Calu3 (cell line): ENCODE data around the gene MLIP. TPM values are rescaled to one million over a fixed set of nuclear protein-coding genes. Genes with fewer than 3 reads are reported as not detected.

Experiments
- BruUV-seq: library from RNA; stranded (reverse); fragments of 400-500 nt; replicated peaks from 2 replicates; lab custom pipeline; 2021; lab: Mats Ljungman, UMichigan
- CTCF ChIA-PET: fragments of 300-600 bp; sonication (Branson Sonifier 250); formaldehyde crosslinking; loops from one replicate; lab custom pipeline; 2022; ENCODE audit warnings: antibody characterized with exemption; lab: Charles Lee
- DNase-seq: peaks from one replicate; pipeline ENCODE4 v3.0.0; 2022
- H3K27ac Mint-ChIP-seq: one replicate; pipeline ENCODE4 v1.8.0; 2022; ENCODE audit warnings: mixed read lengths; ENCODE audit not compliant: unreplicated experiment
- H3K27me3 Mint-ChIP-seq: one replicate; pipeline ENCODE4 v1.8.0; 2022; ENCODE audit warnings: mixed read lengths; ENCODE audit not compliant: unreplicated experiment
- H3K36me3 Mint-ChIP-seq: one replicate; pipeline ENCODE4 v1.8.0; 2022; ENCODE audit warnings: mild to moderate bottlenecking, moderate library complexity, mixed read lengths; ENCODE audit not compliant: insufficient read depth, unreplicated experiment
- H3K4me1 Mint-ChIP-seq: one replicate; pipeline ENCODE4 v1.8.0; 2022; ENCODE audit warnings: mild to moderate bottlenecking, low read depth, mixed read lengths; ENCODE audit not compliant: unreplicated experiment
- H3K4me3 Mint-ChIP-seq: one replicate; pipeline ENCODE4 v1.8.0; 2022; ENCODE audit warnings: mild to moderate bottlenecking, low read depth, moderate library complexity, mixed read lengths; ENCODE audit not compliant: unreplicated experiment
- H3K9me3 Mint-ChIP-seq: one replicate; pipeline ENCODE4 v1.8.0; 2022; ENCODE audit warnings: low read depth, mixed read lengths; ENCODE audit not compliant: unreplicated experiment
- CTCF ChIP-seq: fragments of 200-600 bp; IDR thresholded peaks from one replicate; pipeline ENCODE4 v1.8.0; 2022; ENCODE audit warnings: antibody characterized with exemption; ENCODE audit not compliant: unreplicated experiment
- intact Hi-C: fragments of 100-400 bp; cut with micrococcal nuclease; formaldehyde crosslinking; loops from one replicate; pipeline ENCODE4 v1.10.0; 2022; ENCODE audit not compliant: unreplicated experiment
- total RNA-seq: library from RNA; stranded (reverse); gene quantifications from 2 replicates; pipeline ENCODE4 v1.2.3, GENCODE V29; 2022

MLIP gene
- total RNA-seq, 1 experiment from 2014 or later = 1.4 TPM

GRCh38 chr6:54308289-54308985, 197.2 kb downstream of the MLIP start, which contains the start of gene TINAG:
TINAG (plus strand) TSS chr6:54308441; CDS start chr6:54308551, 110 bp downstream.
- DNase-seq = no peak
- H3K27me3 Mint-ChIP-seq = no peaks in the 10 kb centered on the region
- H3K36me3 Mint-ChIP-seq = peaks cover 39% of the 10 kb centered on the region
- intact Hi-C loops = loop anchor here (2.0 kb wide), 1 partner anchor 40 kb away; no protein-coding TSS in a partner anchor
- no peak for TF ChIP-seq CTCF
- H3K27ac Mint-ChIP-seq = no peak within 1 kb of the TSS
- no peaks in the 10 kb centered on the region for H3K9me3 Mint-ChIP-seq
- no peak within 1 kb of the TSS for H3K4me3 Mint-ChIP-seq
- TSS peak; percentile 68 for BruUV-seq
- H3K4me1 Mint-ChIP-seq = peaks cover 17% of the 10 kb centered on the region
- CTCF ChIA-PET = interaction anchor here (1.7 kb wide), 1 partner anchor 17 kb away, joined by 5 read pairs; no protein-coding TSS in a partner anchor

GRCh38 chr6:54308986-54309315, 197.7 kb downstream of the MLIP start:
- Mint-ChIP-seq H3K4me3 (no peak overlapping the region), H3K36me3 (peaks cover 39% of the 10 kb centered on the region), H3K27me3 (no peaks in the 10 kb centered on the region), H3K4me1 (peaks cover 17% of the 10 kb centered on the region), H3K9me3 (no peaks in the 10 kb centered on the region), H3K27ac (no peak overlapping the region)
- intact Hi-C loops = loop anchor here (2.0 kb wide), 1 partner anchor 40 kb away; no protein-coding TSS in a partner anchor
- no peak for DNase-seq
- CTCF ChIA-PET = no interaction called here
- TF ChIP-seq CTCF = no peak
- BruUV-seq = no TSS peak

- TF ChIP-seq CTCF = no peak
- H3K27me3 Mint-ChIP-seq = no peaks in the 10 kb centered on the region
- peaks cover 39% of the 10 kb centered on the region for H3K36me3 Mint-ChIP-seq
- H3K4me1 Mint-ChIP-seq = peaks cover 17% of the 10 kb centered on the region
- BruUV-seq = no TSS peak
- no peak overlapping the region for H3K27ac Mint-ChIP-seq
- intact Hi-C loops = no loop called here
- H3K4me3 Mint-ChIP-seq = no peak overlapping the region
- H3K9me3 Mint-ChIP-seq = no peaks in the 10 kb centered on the region
- no peak for DNase-seq
- CTCF ChIA-PET = interaction anchor here (0.7 kb wide), 1 partner anchor 63 kb away, joined by 3 read pairs; no protein-coding TSS in a partner anchor
These were observed 199.3 kb downstream of the MLIP start for GRCh38 chr6:54310377-54311152.

GRCh38 chr6:54315656-54316055, 204.4 kb downstream of the MLIP start:
- Mint-ChIP-seq H3K9me3 (no peaks in the 10 kb centered on the region), H3K27ac (no peak overlapping the region), H3K27me3 (no peaks in the 10 kb centered on the region), H3K36me3 (peaks cover 13% of the 10 kb centered on the region), H3K4me1 (peaks cover 9% of the 10 kb centered on the region), H3K4me3 (no peak overlapping the region)
- CTCF ChIA-PET = no interaction called here
- intact Hi-C loops = no loop called here
- no peak for DNase-seq
- TF ChIP-seq CTCF = no peak
- BruUV-seq = no TSS peak

Other genes with a start within 250 kb of the MLIP start
- gene TINAG, start 197.0 kb downstream of the MLIP start, total RNA-seq = 12.6 and 17.4 TPM in 2 replicates